ENCODE data around the gene LOXHD1. TPM values are rescaled to one million over a fixed set of nuclear protein-coding genes. Genes with fewer than 3 reads are reported as not detected.

The LOXHD1 gene
- total RNA-seq, 2 experiments from 2014 or later: 0.11 to 0.45 TPM

DNA sequence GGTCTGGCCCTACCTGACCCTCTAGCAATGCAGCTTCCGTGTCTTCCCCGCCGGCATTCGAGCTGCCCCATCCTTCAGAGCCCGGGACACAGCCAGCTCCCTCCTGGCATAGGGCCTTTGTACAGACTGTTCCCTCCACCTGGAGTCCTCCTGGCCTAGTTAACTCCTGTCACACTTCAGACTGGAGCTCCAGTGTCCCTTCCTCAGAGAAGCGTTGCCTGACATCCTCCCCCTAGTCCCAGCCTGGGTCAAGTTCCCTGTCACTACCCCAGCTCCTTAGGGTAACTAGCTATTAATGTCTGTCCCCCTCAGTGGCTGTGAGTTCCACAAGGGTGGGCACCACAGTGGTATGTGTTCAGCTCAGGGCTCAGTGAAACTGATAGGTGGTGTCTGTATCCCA lies 45.5 kb upstream of the LOXHD1 start:
- H3K27me3 Mint-ChIP-seq: no peaks in the 10 kb centered on the region
- H3K4me3 Mint-ChIP-seq: no peak overlapping the region
- ATAC-seq (no peak), DNase-seq (no peak)
- CTCF ChIA-PET: no interaction called here
- TF ChIP-seq, protein P1, sequence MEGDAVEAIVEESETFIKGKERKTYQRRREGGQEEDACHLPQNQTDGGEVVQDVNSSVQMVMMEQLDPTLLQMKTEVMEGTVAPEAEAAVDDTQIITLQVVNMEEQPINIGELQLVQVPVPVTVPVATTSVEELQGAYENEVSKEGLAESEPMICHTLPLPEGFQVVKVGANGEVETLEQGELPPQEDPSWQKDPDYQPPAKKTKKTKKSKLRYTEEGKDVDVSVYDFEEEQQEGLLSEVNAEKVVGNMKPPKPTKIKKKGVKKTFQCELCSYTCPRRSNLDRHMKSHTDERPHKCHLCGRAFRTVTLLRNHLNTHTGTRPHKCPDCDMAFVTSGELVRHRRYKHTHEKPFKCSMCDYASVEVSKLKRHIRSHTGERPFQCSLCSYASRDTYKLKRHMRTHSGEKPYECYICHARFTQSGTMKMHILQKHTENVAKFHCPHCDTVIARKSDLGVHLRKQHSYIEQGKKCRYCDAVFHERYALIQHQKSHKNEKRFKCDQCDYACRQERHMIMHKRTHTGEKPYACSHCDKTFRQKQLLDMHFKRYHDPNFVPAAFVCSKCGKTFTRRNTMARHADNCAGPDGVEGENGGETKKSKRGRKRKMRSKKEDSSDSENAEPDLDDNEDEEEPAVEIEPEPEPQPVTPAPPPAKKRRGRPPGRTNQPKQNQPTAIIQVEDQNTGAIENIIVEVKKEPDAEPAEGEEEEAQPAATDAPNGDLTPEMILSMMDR (IDR thresholded peaks at IDR 0.05): no peak
- no peaks in the 10 kb centered on the region for H3K4me1 Mint-ChIP-seq (ENCODE audit: low read depth)
- intact Hi-C loops (cut with micrococcal nuclease): no loop called here
- no peaks in the 10 kb centered on the region for H3K9me3 Mint-ChIP-seq
- no peaks in the 10 kb centered on the region for H3K36me3 Mint-ChIP-seq (ENCODE audit: low read depth)
- POLR2A ChIA-PET: no interaction called here
- no peak overlapping the region for H3K27ac Mint-ChIP-seq

DNA sequence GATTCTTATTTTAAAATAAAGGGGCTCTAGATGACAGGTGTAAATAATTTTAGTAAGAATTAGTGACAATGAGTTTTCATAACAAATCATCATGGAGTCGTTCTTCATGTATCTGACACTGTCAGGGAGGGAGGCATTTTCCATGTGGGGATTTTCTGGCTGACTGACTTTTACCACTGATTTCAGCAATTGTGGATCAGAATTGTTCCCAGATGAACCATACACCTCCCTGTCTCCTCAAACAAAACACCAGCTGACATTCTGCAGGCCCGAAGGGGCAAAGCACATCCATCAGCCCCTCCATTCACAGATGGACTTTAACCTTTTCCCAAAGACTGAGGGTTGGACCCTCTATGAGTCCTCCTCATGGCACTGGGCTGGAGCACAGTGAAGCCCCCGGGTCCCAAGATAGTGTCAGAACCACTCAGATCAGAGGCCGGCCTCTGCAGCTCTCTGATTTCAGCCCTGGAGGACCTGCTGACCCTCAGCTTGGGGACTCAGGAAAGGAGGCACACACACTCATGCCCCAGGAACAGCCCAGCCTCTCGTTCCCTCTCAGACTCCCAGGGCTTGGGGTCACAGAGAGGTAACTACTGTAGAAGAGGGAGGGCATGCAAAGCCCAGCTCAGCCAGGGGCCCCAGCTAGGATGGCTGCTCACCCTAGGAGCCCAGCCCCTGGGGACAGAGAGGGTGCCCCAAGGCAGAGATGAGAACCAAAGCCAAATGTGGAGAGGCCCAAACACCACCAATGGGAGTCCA lies 43.2 kb upstream of the LOXHD1 start:
- TF ChIP-seq, protein P1 (IDR thresholded peaks at IDR 0.05): no peak
- H3K4me1 Mint-ChIP-seq (ENCODE audit: low read depth): no peaks in the 10 kb centered on the region
- no peaks in the 10 kb centered on the region for H3K36me3 Mint-ChIP-seq (ENCODE audit: low read depth)
- no peaks in the 10 kb centered on the region for H3K9me3 Mint-ChIP-seq
- no peak overlapping the region for H3K4me3 Mint-ChIP-seq
- ChIA-PET POLR2A (no interaction called here), CTCF (no interaction called here)
- intact Hi-C loops (cut with micrococcal nuclease): no loop called here
- H3K27ac Mint-ChIP-seq: no peak overlapping the region
- H3K27me3 Mint-ChIP-seq: peaks cover 3% of the 10 kb centered on the region
- ATAC-seq (no peak), DNase-seq (no peak)

DNA sequence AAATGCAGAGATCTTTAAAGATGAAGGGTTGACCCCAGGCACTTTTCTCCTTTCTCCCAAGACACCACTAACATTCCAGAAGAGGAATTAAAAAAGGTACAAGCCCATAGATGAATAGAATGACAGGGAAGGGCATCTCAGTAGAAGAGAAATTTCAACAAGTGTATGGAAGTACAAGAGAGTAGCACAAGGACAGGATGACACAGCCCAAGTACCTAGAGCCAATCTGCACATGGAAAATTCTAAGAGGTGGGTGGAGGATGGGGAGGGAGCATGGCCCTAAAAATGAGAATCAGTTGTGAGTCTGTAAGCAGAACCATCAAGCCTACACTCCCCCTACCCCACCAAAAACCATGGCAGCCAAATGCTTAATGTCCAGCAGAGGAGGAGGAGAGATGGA lies 39.7 kb upstream of the LOXHD1 start:
- Mint-ChIP-seq H3K27me3 (peaks cover 4% of the 10 kb centered on the region), H3K4me3 (no peak overlapping the region), H3K9me3 (no peaks in the 10 kb centered on the region), H3K4me1 (ENCODE audit: low read depth) (no peaks in the 10 kb centered on the region), H3K36me3 (ENCODE audit: low read depth) (no peaks in the 10 kb centered on the region), H3K27ac (no peak overlapping the region)
- DNase-seq (no peak), ATAC-seq (no peak)
- TF ChIP-seq, protein P1 (IDR thresholded peaks at IDR 0.05): no peak
- POLR2A ChIA-PET: no interaction called here
- intact Hi-C loops (cut with micrococcal nuclease): no loop called here
- CTCF ChIA-PET: no interaction called here

DNA sequence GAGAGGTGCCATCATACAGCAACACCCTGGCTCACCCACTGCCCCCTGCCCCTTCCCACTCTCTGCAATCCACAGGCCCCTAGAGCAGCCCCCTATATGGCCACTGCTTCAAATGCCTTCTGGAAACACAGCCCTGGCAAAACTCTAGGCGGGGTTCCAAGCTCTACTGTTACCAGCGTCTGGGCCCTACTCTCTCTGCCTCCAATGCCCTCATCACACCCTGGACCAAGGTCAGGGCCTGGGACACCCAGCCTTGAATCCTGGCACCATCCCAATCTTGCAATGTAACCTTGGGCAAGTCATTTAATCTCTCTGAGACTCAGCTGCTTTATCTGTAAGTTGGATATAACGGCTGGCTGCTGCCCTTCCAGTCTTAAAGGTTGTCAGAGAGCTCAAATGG lies 39.2 kb upstream of the LOXHD1 start:
- DNase-seq: no peak
- intact Hi-C loops (cut with micrococcal nuclease): no loop called here
- H3K9me3 Mint-ChIP-seq: no peaks in the 10 kb centered on the region
- ChIA-PET CTCF (no interaction called here), POLR2A (no interaction called here)
- peaks cover 4% of the 10 kb centered on the region for H3K27me3 Mint-ChIP-seq
- TF ChIP-seq, protein P1 (IDR thresholded peaks at IDR 0.05): no peak
- H3K4me1 Mint-ChIP-seq (ENCODE audit: low read depth): no peaks in the 10 kb centered on the region
- no peak overlapping the region for H3K4me3 Mint-ChIP-seq
- H3K36me3 Mint-ChIP-seq (ENCODE audit: low read depth): no peaks in the 10 kb centered on the region
- ATAC-seq: no peak
- H3K27ac Mint-ChIP-seq: no peak overlapping the region

DNA sequence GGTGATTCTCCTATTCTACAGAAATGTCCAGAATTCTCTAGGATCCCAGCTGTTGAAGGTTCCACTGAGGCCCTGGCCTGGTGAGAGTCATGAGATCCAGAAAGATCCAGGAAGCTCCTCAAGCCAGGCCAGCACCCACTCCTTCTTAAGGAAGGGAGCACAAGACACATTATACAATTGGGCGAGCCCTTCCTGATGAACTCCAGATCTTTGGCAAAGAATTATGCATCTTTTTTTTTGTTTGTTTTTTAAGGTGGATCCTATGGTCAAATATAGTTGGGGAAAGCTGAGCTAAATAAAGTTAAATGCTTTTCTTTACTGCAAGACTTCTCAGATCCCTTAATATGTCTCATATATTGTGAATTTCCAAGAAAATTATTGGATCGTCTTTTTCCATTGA lies 37.0 kb upstream of the LOXHD1 start:
- TF ChIP-seq, protein P1 (IDR thresholded peaks at IDR 0.05): no peak
- no peaks in the 10 kb centered on the region for H3K36me3 Mint-ChIP-seq (ENCODE audit: low read depth)
- H3K27me3 Mint-ChIP-seq: peaks cover 4% of the 10 kb centered on the region
- H3K27ac Mint-ChIP-seq: no peak overlapping the region
- ChIA-PET CTCF (no interaction called here), POLR2A (no interaction called here)
- intact Hi-C loops (cut with micrococcal nuclease): no loop called here
- no peaks in the 10 kb centered on the region for H3K4me1 Mint-ChIP-seq (ENCODE audit: low read depth)
- ATAC-seq (no peak), DNase-seq (no peak)
- no peak overlapping the region for H3K4me3 Mint-ChIP-seq
- no peaks in the 10 kb centered on the region for H3K9me3 Mint-ChIP-seq
